ENCODE measurements around the gene CCNY. TPM values are rescaled to one million over a fixed set of nuclear protein-coding genes. Genes with fewer than 3 reads are reported as not detected.

The CCNY gene
- polyA plus RNA-seq, 2 of the 4 experiments (the other 2 are of a cell fraction): 28.1 to 55.5 TPM

DNA sequence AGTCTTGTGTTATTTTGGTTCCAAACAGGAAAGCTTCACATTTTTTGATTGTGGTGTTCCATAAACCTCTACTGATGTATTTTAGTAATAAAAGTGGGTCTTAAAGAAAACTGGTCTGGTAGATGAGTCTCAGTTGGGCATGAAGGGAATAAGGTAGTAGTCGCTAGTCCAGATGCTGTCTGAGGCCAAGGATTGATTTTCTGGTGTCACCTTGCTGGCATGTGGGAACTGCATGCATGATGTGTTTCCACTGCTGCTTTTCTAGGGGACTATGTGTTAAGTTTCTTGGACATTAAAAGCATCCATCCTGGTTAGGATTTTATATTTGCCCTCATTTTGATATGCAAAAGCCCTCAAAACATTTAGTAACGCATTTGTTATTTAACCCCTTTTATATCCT, 145.1 kb downstream of the CCNY start:
- H3K27ac ChIP-seq: no peak overlapping the region
- ATAC-seq (no peak), DNase-seq (ENCODE audit: low read depth in 1 of 2, low spot score in 1 of 2) (no peak), FAIRE-seq (no peak)
- no peaks in the 10 kb centered on the region for H3K9me3 ChIP-seq
- no peak overlapping the region for H3K4me3 ChIP-seq
- WGBS (ENCODE audit: missing lambda C conversion rate): 87% methylated on average over 2 of the region's 2 CpGs
- H3K4me1 ChIP-seq: no peaks in the 10 kb centered on the region
- TF ChIP-seq JUNB (IDR thresholded peaks at IDR 0.05): no peak
- TF ChIP-seq, protein P1, sequence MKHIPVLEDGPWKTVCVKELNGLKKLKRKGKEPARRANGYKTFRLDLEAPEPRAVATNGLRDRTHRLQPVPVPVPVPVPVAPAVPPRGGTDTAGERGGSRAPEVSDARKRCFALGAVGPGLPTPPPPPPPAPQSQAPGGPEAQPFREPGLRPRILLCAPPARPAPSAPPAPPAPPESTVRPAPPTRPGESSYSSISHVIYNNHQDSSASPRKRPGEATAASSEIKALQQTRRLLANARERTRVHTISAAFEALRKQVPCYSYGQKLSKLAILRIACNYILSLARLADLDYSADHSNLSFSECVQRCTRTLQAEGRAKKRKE (CRISPR knock-in tag; IDR thresholded peaks at IDR 0.05; ENCODE audit: low read depth): no peak
- TF ChIP-seq CHD2 (IDR thresholded peaks at IDR 0.05; ENCODE audit: low read length, partially characterized antibody): no peak
- TF ChIP-seq CBX8 (IDR thresholded peaks at IDR 0.05): no peak
- TF ChIP-seq POLR2A (IDR thresholded peaks at IDR 0.05; ENCODE audit: low read length): no peak
- TF ChIP-seq BHLHE40 (IDR thresholded peaks at IDR 0.05; ENCODE audit: low read depth, low read length): no peak
- no peak for TF ChIP-seq CEBPB (IDR thresholded peaks at IDR 0.05)
- no peak for TF ChIP-seq JUN (IDR thresholded peaks at IDR 0.05)
- H3K4me2 ChIP-seq: no peak overlapping the region
- ChIA-PET CTCF (no interaction called here), POLR2A (no interaction called here)

DNA sequence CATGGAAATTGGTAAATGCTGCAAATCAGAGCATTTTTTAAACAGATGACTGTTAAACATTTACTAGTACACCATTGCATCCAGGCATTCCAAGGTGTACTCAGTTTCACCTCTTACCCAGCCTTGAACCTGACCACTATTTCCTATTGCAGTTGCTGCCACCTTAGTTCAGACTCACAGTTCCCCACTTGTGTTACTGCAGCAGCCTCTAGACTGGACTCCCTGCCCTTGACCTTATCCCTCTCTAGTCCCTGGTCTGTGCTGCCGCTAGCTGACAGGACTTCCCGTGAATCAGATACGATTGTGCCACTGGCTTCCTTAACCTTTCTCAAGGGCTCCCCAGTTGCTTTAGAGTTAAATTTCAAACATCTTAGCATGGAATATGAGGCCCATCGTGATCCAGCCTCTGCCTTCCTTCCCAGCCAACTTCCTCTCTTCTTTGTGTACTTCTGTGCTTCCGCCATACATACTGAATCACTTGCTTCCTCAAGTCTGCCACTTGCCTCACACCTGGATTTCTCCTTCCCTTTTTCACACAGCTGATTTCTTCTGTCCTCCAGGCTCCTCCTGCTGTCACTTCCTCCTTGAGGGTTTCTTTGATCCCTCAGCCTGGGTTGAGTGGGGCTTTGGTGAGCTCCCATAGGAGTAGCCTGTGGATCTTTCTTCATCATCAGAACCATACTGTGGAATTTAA, 150.1 kb downstream of the CCNY start:
- DNase-seq (ENCODE audit: low read depth in 1 of 2, low spot score in 1 of 2): no peak
- no peak for ATAC-seq
- no peak overlapping the region for H3K4me2 ChIP-seq
- no peak overlapping the region for H3K4me3 ChIP-seq
- CTCF ChIA-PET: no interaction called here
- no peak for TF ChIP-seq MAZ (IDR thresholded peaks at IDR 0.05; ENCODE audit: borderline replicate concordance, low read depth, low read length)
- TF ChIP-seq, protein P2, sequence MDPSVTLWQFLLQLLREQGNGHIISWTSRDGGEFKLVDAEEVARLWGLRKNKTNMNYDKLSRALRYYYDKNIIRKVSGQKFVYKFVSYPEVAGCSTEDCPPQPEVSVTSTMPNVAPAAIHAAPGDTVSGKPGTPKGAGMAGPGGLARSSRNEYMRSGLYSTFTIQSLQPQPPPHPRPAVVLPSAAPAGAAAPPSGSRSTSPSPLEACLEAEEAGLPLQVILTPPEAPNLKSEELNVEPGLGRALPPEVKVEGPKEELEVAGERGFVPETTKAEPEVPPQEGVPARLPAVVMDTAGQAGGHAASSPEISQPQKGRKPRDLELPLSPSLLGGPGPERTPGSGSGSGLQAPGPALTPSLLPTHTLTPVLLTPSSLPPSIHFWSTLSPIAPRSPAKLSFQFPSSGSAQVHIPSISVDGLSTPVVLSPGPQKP (IDR thresholded peaks at IDR 0.05; ENCODE audit: low read depth, low read length): no peak
- TF ChIP-seq RAD21 (conservative IDR thresholded peaks at IDR 0.05 in 1 of 2, IDR thresholded peaks at IDR 0.05 in 1 of 2): no peak
- no peak for TF ChIP-seq ZFP36 (IDR thresholded peaks at IDR 0.05; ENCODE audit: borderline replicate concordance, partially characterized antibody)
- no peak for TF ChIP-seq CHD4 (IDR thresholded peaks at IDR 0.05; ENCODE audit: borderline replicate concordance)
- no peak for TF ChIP-seq JUN (IDR thresholded peaks at IDR 0.05)
- TF ChIP-seq, protein P3, sequence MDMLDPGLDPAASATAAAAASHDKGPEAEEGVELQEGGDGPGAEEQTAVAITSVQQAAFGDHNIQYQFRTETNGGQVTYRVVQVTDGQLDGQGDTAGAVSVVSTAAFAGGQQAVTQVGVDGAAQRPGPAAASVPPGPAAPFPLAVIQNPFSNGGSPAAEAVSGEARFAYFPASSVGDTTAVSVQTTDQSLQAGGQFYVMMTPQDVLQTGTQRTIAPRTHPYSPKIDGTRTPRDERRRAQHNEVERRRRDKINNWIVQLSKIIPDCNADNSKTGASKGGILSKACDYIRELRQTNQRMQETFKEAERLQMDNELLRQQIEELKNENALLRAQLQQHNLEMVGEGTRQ (IDR thresholded peaks at IDR 0.05): no peak
- TF ChIP-seq ZNF302 (CRISPR knock-in tag; IDR thresholded peaks at IDR 0.05): no peak
- TF ChIP-seq, protein P4, sequence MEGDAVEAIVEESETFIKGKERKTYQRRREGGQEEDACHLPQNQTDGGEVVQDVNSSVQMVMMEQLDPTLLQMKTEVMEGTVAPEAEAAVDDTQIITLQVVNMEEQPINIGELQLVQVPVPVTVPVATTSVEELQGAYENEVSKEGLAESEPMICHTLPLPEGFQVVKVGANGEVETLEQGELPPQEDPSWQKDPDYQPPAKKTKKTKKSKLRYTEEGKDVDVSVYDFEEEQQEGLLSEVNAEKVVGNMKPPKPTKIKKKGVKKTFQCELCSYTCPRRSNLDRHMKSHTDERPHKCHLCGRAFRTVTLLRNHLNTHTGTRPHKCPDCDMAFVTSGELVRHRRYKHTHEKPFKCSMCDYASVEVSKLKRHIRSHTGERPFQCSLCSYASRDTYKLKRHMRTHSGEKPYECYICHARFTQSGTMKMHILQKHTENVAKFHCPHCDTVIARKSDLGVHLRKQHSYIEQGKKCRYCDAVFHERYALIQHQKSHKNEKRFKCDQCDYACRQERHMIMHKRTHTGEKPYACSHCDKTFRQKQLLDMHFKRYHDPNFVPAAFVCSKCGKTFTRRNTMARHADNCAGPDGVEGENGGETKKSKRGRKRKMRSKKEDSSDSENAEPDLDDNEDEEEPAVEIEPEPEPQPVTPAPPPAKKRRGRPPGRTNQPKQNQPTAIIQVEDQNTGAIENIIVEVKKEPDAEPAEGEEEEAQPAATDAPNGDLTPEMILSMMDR (IDR thresholded peaks at IDR 0.05): no peak
- no peak for TF ChIP-seq EP300 (IDR thresholded peaks at IDR 0.05)
- no peak for TF ChIP-seq FOSL2 (IDR thresholded peaks at IDR 0.05)
- TF ChIP-seq FOSL2 (CRISPR knock-in tag; IDR thresholded peaks at IDR 0.05): no peak
- WGBS (ENCODE audit: missing lambda C conversion rate): 91% methylated on average over 5 of the region's 5 CpGs
- no peak for FAIRE-seq
- POLR2A ChIA-PET: no interaction called here
- no peaks in the 10 kb centered on the region for H3K4me1 ChIP-seq
- no peaks in the 10 kb centered on the region for H3K9me3 ChIP-seq
- H3K27ac ChIP-seq: no peak overlapping the region
